Measurements from ENCODE around the gene ANO9. TPM values are rescaled to one million over a fixed set of nuclear protein-coding genes. Genes with fewer than 3 reads are reported as not detected.

Gene ANO9
- total RNA-seq, 1 donor from 2014 or later, result 22.4 TPM

DNA sequence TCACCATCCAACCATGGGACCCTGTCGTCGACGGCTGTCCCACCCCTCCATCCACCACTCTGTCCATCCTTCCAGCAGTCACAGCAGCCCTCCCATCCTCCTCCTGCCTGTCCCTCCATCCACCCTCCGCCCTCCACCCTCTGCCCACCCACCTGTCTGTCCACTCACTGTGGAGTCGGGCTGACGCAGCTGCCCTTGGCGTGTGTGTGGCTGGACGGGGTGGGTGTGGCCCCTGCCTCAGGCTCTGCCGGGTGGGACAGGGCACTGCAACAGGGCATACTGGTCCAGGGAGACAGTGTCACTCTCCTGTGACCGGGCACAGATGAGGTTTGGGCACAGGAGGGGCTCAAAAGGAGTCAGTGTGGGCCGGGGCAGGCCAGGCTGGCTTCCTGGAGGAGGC, 45.9 kb downstream of the ANO9 start:
- TF ChIP-seq CTCF (IDR thresholded peaks at IDR 0.05), result no peak
- ATAC-seq, result no peak
- H3K4me3 ChIP-seq, result no peak overlapping the region
- H3K9me3 ChIP-seq, result no peaks in the 10 kb centered on the region
- intact Hi-C loops (cut with DNase I), result no loop called here
- DNase-seq, result no peak
- H3K27ac ChIP-seq, result no peak overlapping the region
- H3K4me1 ChIP-seq, result peaks cover 3% of the 10 kb centered on the region
- no peaks in the 10 kb centered on the region for H3K36me3 ChIP-seq
- no peaks in the 10 kb centered on the region for H3K27me3 ChIP-seq

DNA sequence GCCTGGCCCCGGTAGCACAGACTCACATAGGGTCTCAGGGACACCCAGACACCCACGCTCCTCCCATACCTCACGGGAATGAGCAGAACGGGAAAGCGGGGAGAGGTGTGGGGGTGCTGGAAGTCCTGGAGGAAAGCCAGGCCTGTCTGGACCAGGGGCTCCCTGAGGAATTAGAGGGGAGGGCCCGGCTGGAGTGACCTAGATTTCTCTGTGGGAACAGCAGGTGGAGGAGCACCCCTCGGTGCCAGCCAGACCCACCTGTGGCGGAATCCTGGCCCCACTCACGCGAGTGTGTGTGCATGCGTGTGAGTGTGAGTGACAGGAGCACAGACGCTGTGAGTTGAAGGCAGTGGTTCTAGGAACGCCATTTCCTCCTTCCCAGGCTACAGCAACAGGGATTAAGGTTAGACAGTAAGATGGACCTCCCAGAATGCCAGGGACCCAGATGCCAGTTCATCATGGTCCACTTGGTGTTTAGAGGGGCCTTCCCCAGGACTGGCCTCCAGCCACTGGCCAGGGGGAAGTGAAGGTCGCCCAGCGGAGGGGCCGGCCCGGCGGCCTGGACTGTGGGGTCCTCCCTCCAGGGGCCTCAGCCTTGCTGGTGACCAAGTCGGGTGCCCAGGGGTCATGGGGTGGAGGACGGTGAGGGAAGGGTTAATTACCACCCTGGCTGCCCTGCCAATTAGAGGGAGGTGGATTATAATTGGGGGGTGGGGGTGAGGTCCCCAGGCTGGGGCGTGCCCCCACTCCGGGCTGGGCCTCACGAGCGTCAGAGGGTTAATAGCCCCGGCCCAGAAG, 46.8 kb downstream of the ANO9 start:
- no peaks in the 10 kb centered on the region for H3K9me3 ChIP-seq
- no peak for DNase-seq
- H3K27me3 ChIP-seq, result no peaks in the 10 kb centered on the region
- peak overlapping the region; percentile 48 for H3K4me3 ChIP-seq
- H3K36me3 ChIP-seq, result no peaks in the 10 kb centered on the region
- H3K27ac ChIP-seq, result peak overlapping the region; percentile 17
- intact Hi-C loops (cut with DNase I), result no loop called here
- peaks cover 3% of the 10 kb centered on the region for H3K4me1 ChIP-seq
- ATAC-seq, result no peak
- no peak for TF ChIP-seq CTCF (IDR thresholded peaks at IDR 0.05)

DNA sequence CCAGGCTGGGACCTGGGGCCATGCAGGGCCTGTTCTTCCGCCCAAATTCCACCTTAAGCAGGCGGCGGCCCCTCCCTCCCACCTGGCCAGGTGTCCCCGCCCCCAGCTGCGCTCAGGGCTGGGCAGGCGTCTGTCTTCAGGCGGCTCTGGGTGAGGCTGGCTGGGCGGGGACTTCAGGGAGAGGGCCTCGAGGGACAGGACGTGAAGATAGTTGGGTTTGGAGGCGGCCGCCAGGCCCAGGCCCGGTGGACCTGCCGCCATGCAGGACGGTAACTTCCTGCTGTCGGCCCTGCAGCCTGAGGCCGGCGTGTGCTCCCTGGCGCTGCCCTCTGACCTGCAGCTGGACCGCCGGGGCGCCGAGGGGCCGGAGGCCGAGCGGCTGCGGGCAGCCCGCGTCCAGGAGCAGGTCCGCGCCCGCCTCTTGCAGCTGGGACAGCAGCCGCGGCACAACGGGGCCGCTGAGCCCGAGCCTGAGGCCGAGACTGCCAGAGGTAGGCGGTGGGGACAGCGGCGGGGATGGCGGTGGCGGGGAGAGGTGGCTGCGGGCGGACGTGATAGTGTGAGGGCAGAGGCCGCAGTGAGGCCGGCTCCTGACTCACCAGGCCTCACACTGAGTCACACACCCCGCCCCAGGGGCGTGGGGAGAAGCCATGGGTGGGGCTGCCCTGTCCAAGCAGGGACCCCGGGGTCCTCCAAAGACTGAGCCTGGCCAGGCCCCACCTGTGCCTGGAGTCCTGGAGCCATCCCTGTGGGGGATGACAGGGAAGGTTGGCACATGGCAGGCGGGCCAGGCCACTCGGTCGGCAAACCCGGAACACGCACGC, 47.6 kb downstream of the ANO9 start, which contains the start of gene PKP3:
TSS of gene PKP3 (plus strand) at position 176 of the 824 bp plus-strand sequence. CDS start at position 260, 84 bp downstream.
- TF ChIP-seq CTCF (IDR thresholded peaks at IDR 0.05), result no peak
- Histone ChIP-seq H3K9me3 (no peaks in the 10 kb centered on the region), H3K4me1 (peaks cover 3% of the 10 kb centered on the region), H3K27me3 (no peaks in the 10 kb centered on the region), H3K27ac (peak within 1 kb of the TSS; percentile 65), H3K4me3 (peak within 1 kb of the TSS; percentile 48), H3K36me3 (no peaks in the 10 kb centered on the region)
- intact Hi-C loops (cut with DNase I), result no loop called here
- ATAC-seq (peak; percentile 89), DNase-seq (peak; percentile 94)

DNA sequence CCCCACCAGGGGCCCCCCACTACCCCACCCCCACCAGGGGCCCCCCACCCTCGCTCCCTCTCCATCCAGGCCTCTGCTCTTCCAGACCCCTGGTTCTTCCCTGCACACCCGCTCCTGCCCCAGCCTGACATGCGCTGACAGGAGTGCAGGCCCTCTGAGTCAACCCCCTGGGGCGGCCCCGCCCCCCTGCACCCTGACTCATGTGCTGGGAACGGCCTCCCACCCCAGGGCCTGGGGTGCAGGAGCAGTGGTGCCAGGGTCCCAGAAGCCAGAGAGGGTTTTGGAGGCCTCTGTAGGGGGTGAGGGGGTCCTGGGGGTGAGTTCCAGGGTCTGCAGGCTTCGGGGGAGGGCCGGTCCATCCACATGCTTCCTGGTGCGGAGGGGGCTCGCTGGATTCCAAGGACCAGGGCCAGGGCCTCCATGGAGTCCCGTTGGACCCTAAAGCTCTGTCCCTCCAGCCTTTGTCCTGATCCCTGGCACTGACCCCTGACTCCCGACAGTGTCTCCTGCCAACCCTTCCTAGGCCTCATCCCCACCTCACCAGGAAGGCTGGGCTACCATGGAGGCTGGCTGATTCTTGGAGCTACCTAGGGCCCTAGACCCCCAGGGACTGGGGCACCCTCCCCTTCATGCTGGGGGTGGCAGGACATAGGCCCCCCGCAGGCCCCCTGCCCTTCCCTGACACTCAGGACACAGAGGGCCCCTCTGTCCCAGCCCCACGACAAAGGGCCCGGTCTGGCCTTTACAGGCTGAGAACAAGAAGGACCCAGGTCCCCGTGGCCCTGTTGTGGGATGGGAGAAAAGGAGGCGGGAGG, 48.4 kb downstream of the ANO9 start:
- no peak for TF ChIP-seq CTCF (IDR thresholded peaks at IDR 0.05)
- Histone ChIP-seq H3K27ac (peak overlapping the region; percentile 65), H3K4me3 (peak overlapping the region; percentile 48), H3K27me3 (no peaks in the 10 kb centered on the region), H3K4me1 (peaks cover 3% of the 10 kb centered on the region), H3K36me3 (no peaks in the 10 kb centered on the region), H3K9me3 (no peaks in the 10 kb centered on the region)
- ATAC-seq (no peak), DNase-seq (no peak)
- intact Hi-C loops (cut with DNase I), result no loop called here

DNA sequence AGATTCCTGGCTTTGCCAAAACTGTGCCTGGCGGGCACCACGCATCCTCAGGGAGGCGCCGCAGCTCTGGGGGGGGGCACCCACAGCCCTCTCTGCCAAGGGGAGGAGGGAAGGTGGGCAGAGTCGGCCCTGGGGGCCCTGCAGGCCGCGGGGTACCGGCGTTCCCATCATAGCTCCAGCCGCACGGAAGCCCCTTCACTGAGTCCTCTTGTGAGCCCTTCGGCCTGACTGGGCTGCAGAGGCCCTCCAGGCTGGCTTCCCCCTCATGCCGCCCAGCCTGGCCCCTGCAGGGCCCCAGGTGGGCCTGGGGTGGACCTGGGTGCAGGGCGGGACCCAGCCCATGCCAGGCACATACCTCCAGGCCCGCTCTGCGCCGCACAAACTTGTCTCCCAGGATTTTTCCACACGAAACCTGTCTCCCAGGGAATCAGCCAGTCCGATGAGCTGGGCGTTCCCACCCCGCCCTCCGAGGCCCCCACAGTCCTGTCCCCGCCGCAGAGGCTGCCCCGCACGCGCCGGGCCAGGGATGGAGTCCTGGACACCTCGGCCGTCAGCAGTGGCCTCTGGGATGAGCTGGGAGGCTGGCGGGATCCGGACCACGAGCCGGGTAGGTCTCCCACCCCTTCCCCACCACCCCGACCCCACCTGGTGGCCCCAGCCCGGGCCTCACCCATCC, 49.6 kb downstream of the ANO9 start:
- DNase-seq, result no peak
- no peak overlapping the region for H3K27ac ChIP-seq
- H3K27me3 ChIP-seq, result no peaks in the 10 kb centered on the region
- intact Hi-C loops (cut with DNase I), result no loop called here
- H3K4me1 ChIP-seq, result peaks cover 3% of the 10 kb centered on the region
- H3K4me3 ChIP-seq, result no peak overlapping the region
- no peak for ATAC-seq
- no peaks in the 10 kb centered on the region for H3K36me3 ChIP-seq
- H3K9me3 ChIP-seq, result no peaks in the 10 kb centered on the region
- no peak for TF ChIP-seq CTCF (IDR thresholded peaks at IDR 0.05)
